IMR-90 (cell line): Measurements from ENCODE around the gene CDC42BPG. TPM values are rescaled to one million over a fixed set of nuclear protein-coding genes. Genes with fewer than 3 reads are reported as not detected.

Experiments used
- ATAC-seq: fragments of 200-7000 bp; cut with Tn5 transposase; 2 replicates; pipeline ENCODE4 v1.9.1; 2020; ENCODE audit warnings: low read depth, mild to moderate bottlenecking, moderate library complexity
- BruUV-seq: library from RNA; stranded (reverse); fragments of 400-500 nt; replicated peaks from 2 replicates; lab custom pipeline; 2021; lab: Mats Ljungman, UMichigan
- CTCF ChIA-PET: fragments of 300-600 bp; formaldehyde crosslinking; extraction: SDS; loops from one replicate; lab custom pipeline; 2021; ENCODE audit warnings: antibody characterized with exemption; lab: Yijun Ruan, JAX
- POLR2A ChIA-PET: fragments of 300-600 bp; sonication (Branson Sonifier 250); formaldehyde crosslinking; loops from one replicate; lab custom pipeline; 2022; ENCODE audit warnings: antibody characterized with exemption; ENCODE audit not compliant: unreplicated experiment; lab: Charles Lee
- DNase-seq: peaks from one replicate; pipeline ENCODE4 v3.0.0; 2013
- H2AFZ ChIP-seq: replicated peaks from 2 replicates; pipeline ENCODE3; 2013; ENCODE audit warnings: low read length, mild to moderate bottlenecking; ENCODE audit not compliant: poor library complexity
- H2AK5ac ChIP-seq: 2 replicates; pipeline ENCODE4 v1.6.1; 2013; ENCODE audit warnings: low read depth, low read length, inconsistent platforms
- H2AK9ac ChIP-seq: replicated peaks from 2 replicates; pipeline ENCODE3; 2013; ENCODE audit warnings: mild to moderate bottlenecking, low read depth, low read length, moderate library complexity; ENCODE audit not compliant: poor library complexity
- H2BK120ac ChIP-seq: 2 replicates; pipeline ENCODE4 v1.6.1; 2013; ENCODE audit warnings: low read depth, low read length, inconsistent platforms
- H2BK15ac ChIP-seq: 3 replicates; pipeline ENCODE4 v1.6.1; 2013; ENCODE audit warnings: low read depth, low read length, inconsistent platforms
- H2BK20ac ChIP-seq: 2 replicates; pipeline ENCODE4 v1.6.1; 2013; ENCODE audit warnings: low read depth, mild to moderate bottlenecking, inconsistent platforms, low read length, moderate library complexity
- H2BK5ac ChIP-seq: 2 replicates; pipeline ENCODE4 v1.6.1; 2013; ENCODE audit warnings: mild to moderate bottlenecking, low read depth, low read length, inconsistent platforms; ENCODE audit not compliant: poor library complexity, severe bottlenecking
- H3K14ac ChIP-seq: replicated peaks from 2 replicates; pipeline ENCODE4 v1.6.1; 2013; ENCODE audit warnings: low read depth, low read length, inconsistent platforms
- H3K18ac ChIP-seq: 2 replicates; pipeline ENCODE4 v1.6.1; 2013; ENCODE audit warnings: low read depth, low read length, control low read depth
- H3K23ac ChIP-seq: 2 replicates; pipeline ENCODE4 v1.6.1; 2013; ENCODE audit warnings: low read depth, low read length, inconsistent platforms
- H3K27ac ChIP-seq: 2 replicates; pipeline ENCODE4 v1.5.1; 2013; ENCODE audit warnings: mild to moderate bottlenecking, control low read depth, low read length; ENCODE audit not compliant: insufficient read depth
- H3K27me3 ChIP-seq: 2 replicates; pipeline ENCODE4 v1.6.1; 2013; ENCODE audit warnings: low read length; ENCODE audit not compliant: control insufficient read depth, insufficient read depth
- H3K36me3 ChIP-seq: 2 replicates; pipeline ENCODE4 v1.6.1; 2013; ENCODE audit warnings: low read length, mixed read lengths; ENCODE audit not compliant: control insufficient read depth, insufficient read depth
- H3K4ac ChIP-seq: 2 replicates; pipeline ENCODE4 v1.6.1; 2013; ENCODE audit warnings: low read depth, low read length, inconsistent platforms
- H3K4me1 ChIP-seq: 2 replicates; pipeline ENCODE4 v1.6.1; 2013; ENCODE audit warnings: low read length, mixed read lengths; ENCODE audit not compliant: control insufficient read depth, insufficient read depth
- H3K4me2 ChIP-seq: 2 replicates; pipeline ENCODE4 v1.6.1; 2013; ENCODE audit warnings: low read depth, mild to moderate bottlenecking, control low read depth, low read length, moderate library complexity
- H3K4me3 ChIP-seq: 2 replicates; pipeline ENCODE4 v1.5.1; 2013; ENCODE audit warnings: low read depth, mild to moderate bottlenecking, control low read depth, low read length, moderate library complexity; ENCODE audit not compliant: insufficient read depth
- H3K56ac ChIP-seq: 2 replicates; pipeline ENCODE4 v1.6.1; 2013; ENCODE audit warnings: low read length, inconsistent platforms; ENCODE audit not compliant: insufficient read depth; ENCODE audit errors: extremely low read depth
- H3K79me1 ChIP-seq, 2 experiments: 2 replicates each; pipeline ENCODE4 v1.6.1; 2013; ENCODE audit warnings: low read length in 2 of 2, inconsistent platforms in 1 of 2, low read depth in 1 of 2
- H3K9ac ChIP-seq: 2 replicates; pipeline ENCODE4 v1.6.1; 2013; ENCODE audit warnings: low read depth, low read length, control low read depth
- H3K9me1 ChIP-seq: 2 replicates; pipeline ENCODE4 v1.6.1; 2013; ENCODE audit warnings: low read length, inconsistent platforms; ENCODE audit not compliant: insufficient read depth
- H3K9me3 ChIP-seq: 2 replicates; pipeline ENCODE4 v1.6.1; 2013; ENCODE audit warnings: low read length; ENCODE audit not compliant: control insufficient read depth, insufficient read depth
- H4K20me1 ChIP-seq: 2 replicates; pipeline ENCODE4 v1.6.1; 2013; ENCODE audit warnings: low read length, inconsistent platforms; ENCODE audit not compliant: insufficient read depth
- H4K5ac ChIP-seq: 2 replicates; pipeline ENCODE4 v1.6.1; 2013; ENCODE audit warnings: mild to moderate bottlenecking, low read depth, low read length, control low read depth
- H4K8ac ChIP-seq, 2 experiments: 2 replicates each; pipeline ENCODE4 v1.6.1; 2013; ENCODE audit warnings: low read depth in 2 of 2, low read length in 2 of 2, control low read depth in 1 of 2, inconsistent platforms in 1 of 2
- H4K91ac ChIP-seq: 2 replicates; pipeline ENCODE4 v1.6.1; 2013; ENCODE audit warnings: low read depth, low read length, inconsistent platforms; ENCODE audit not compliant: insufficient read depth
- BHLHE40 ChIP-seq: fragments of 150-350 bp; IDR thresholded peaks from 2 replicates; pipeline ENCODE4 v1.6.1; 2016; ENCODE audit warnings: mild to moderate bottlenecking, low read depth, low read length
- FOS ChIP-seq: fragments of 150-350 bp; IDR thresholded peaks from 2 replicates; pipeline ENCODE4 v1.6.1; 2016; ENCODE audit warnings: low read depth, low read length
- MAFK ChIP-seq: IDR thresholded peaks from 2 replicates; pipeline ENCODE4 v1.6.1; 2012; ENCODE audit warnings: low read depth, low read length, improper control_type of control experiment
- MAZ ChIP-seq: IDR thresholded peaks from 2 replicates; pipeline ENCODE4 v1.6.1; 2012; ENCODE audit warnings: low read depth, mild to moderate bottlenecking, low read length, improper control_type of control experiment, moderate library complexity, borderline replicate concordance
- MXI1 ChIP-seq: IDR thresholded peaks from 2 replicates; pipeline ENCODE4 v1.6.1; 2012; ENCODE audit warnings: low read depth, mild to moderate bottlenecking, low read length, moderate library complexity, borderline replicate concordance
- NFE2L2 ChIP-seq: fragments of 150-350 bp; IDR thresholded peaks from 2 replicates; pipeline ENCODE4 v1.6.1; 2016; ENCODE audit warnings: low read depth, mild to moderate bottlenecking, low read length
- POLR2A ChIP-seq: IDR thresholded peaks from 2 replicates; pipeline ENCODE4 v1.6.1; 2012; ENCODE audit warnings: mild to moderate bottlenecking, low read depth, low read length
- RCOR1 ChIP-seq: IDR thresholded peaks from 2 replicates; pipeline ENCODE4 v1.6.1; 2012; ENCODE audit warnings: mild to moderate bottlenecking, low read length, improper control_type of control experiment; ENCODE audit not compliant: insufficient replicate concordance
- WGBS, 2 experiments: methylation state at CpG; one replicate each; pipeline versions ENCODE4 v1.1.5 to v1.1.7; 2013; ENCODE audit warnings: missing lambda C conversion rate in 2 of 2; ENCODE audit not compliant: insufficient read length in 1 of 2; ENCODE audit errors: extremely low coverage in 2 of 2; 5-methylcytosine and 5-hydroxymethylcytosine counted together
- dilution Hi-C: fragments of 300-500 bp; cut with HindIII; formaldehyde crosslinking; loops from one replicate; pipeline ENCODE4 v1.14.3; 2018; ENCODE audit warnings: low sequenced_read_pairs; ENCODE audit not compliant: unreplicated experiment
- in situ Hi-C: fragments of 300-500 bp; cut with MboI; formaldehyde crosslinking; loops from 3 replicates; pipeline ENCODE4 v1.14.3; 2019; ENCODE audit warnings: low sequenced_read_pairs, inconsistent platforms, mixed read lengths
- intact Hi-C: fragments of 100-400 bp; cut with micrococcal nuclease; formaldehyde crosslinking; loops from 2 replicates; pipeline ENCODE4 v1.10.0; 2022
- polyA plus RNA-seq, 3 experiments: library from polyadenylated mRNA; depleted of rRNA; stranded (reverse); fragments of >200 nt; gene quantifications; 2 replicates each; pipeline ENCODE4 v1.2.3, GENCODE V29; 2012; ENCODE audit warnings: low replicate concordance in 1 of 3
- total RNA-seq: library from RNA; depleted of rRNA; stranded (reverse); fragments of >200 nt; gene quantifications from 2 replicates; pipeline ENCODE4 v1.2.3, GENCODE V29; 2012
- TF ChIP-seq, protein P1 (sequence below): fragments of 150-350 bp; IDR thresholded peaks from 2 replicates; pipeline ENCODE4 v1.6.1; 2017; ENCODE audit warnings: mild to moderate bottlenecking, antibody characterized with exemption, low read length, low read depth

The CDC42BPG gene
- total and polyA plus RNA-seq, 2 of the 4 experiments (the other 2 are of a cell fraction), result under 0.01 to 0.12 TPM

DNA sequence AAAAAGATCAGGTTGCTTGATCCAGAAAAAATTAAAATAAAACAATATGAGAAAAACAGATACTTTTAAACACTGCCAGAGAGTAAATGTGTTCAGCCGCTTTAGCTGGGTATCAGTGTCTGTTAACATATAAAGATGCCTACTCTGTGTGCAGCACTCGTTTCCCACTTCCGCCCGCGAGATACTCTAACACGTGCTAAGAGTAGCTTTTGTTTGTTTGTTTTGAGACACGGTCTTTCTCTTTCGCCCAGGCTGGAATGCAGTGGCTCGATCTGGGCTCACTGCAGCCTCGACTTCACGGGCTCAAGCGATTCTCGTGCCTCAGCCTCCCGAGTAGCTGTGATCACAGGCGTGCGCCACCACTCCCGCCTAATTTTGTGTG, 33.6 kb downstream of the CDC42BPG start:
- peaks cover 10% of the 10 kb centered on the region for H3K36me3 ChIP-seq
- H3K9me1 ChIP-seq, result peaks cover 13% of the 10 kb centered on the region
- DNase-seq, result no peak
- H3K9ac ChIP-seq, result no peak overlapping the region
- no peak overlapping the region for H3K56ac ChIP-seq
- peak overlapping the region; percentile 92 for H2AFZ ChIP-seq
- H3K18ac ChIP-seq, result no peak overlapping the region
- H2BK20ac ChIP-seq, result no peak overlapping the region
- no CpG with 5 or more reads among the region's 17 CpGs for WGBS, 2 experiments
- peak overlapping the region; percentile 60 for H4K5ac ChIP-seq
- ATAC-seq, result peak; percentile 3
- dilution Hi-C loops (no loop called here), intact Hi-C loops (no loop called here), in situ Hi-C loops (no loop called here)
- no peak overlapping the region for H2AK5ac ChIP-seq
- H3K14ac ChIP-seq, result no peak overlapping the region
- no peak overlapping the region for H2BK120ac ChIP-seq
- no TSS peak for BruUV-seq
- no peaks in the 10 kb centered on the region for H3K9me3 ChIP-seq
- no peak overlapping the region for H2AK9ac ChIP-seq
- no peak overlapping the region for H3K23ac ChIP-seq
- H3K27ac ChIP-seq, result no peak overlapping the region
- peaks cover 0 to 29% of the 10 kb centered on the region in 2 experiments; a peak in 3 of 4 replicates for H3K79me1 ChIP-seq
- no peaks in the 10 kb centered on the region; the same call in 1 of the 2 replicates for H3K27me3 ChIP-seq
- ChIA-PET CTCF (no interaction called here), POLR2A (interaction anchor here (0.6 kb wide), 1 partner anchor 8 kb away, joined by 6 read pairs; the partner anchor contains the start of gene MAP4K2)
- H4K8ac ChIP-seq, result peak overlapping the region; percentile 93
- peak overlapping the region; percentile 5; the same call in 1 of the 3 replicates for H2BK15ac ChIP-seq
- peaks cover 5% of the 10 kb centered on the region for H3K4me1 ChIP-seq
- no peak overlapping the region for H2BK5ac ChIP-seq
- 0 out of 2 replicates have a peak overlapping the region, but pooled peaks have one; percentile 63 for H3K4ac ChIP-seq
- H4K20me1 ChIP-seq, result no peaks in the 10 kb centered on the region
- no peak for TF ChIP-seq BHLHE40
- TF ChIP-seq FOS, result no peak
- no peak for TF ChIP-seq MAFK
- TF ChIP-seq POLR2A, result no peak; the same call in 1 of the 2 replicates
- TF ChIP-seq MAZ, result no peak
- no peak for TF ChIP-seq RCOR1
- TF ChIP-seq, protein P1, sequence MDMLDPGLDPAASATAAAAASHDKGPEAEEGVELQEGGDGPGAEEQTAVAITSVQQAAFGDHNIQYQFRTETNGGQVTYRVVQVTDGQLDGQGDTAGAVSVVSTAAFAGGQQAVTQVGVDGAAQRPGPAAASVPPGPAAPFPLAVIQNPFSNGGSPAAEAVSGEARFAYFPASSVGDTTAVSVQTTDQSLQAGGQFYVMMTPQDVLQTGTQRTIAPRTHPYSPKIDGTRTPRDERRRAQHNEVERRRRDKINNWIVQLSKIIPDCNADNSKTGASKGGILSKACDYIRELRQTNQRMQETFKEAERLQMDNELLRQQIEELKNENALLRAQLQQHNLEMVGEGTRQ, result no peak
- TF ChIP-seq MXI1, result no peak
- no peak for TF ChIP-seq NFE2L2
- peak overlapping the region; percentile 27 for H3K4me2 ChIP-seq
- H4K91ac ChIP-seq, result peak overlapping the region; percentile 50; the same call in 1 of the 2 replicates
- H3K4me3 ChIP-seq, result peak overlapping the region; percentile 11
